Measurements from ENCODE around the gene MORC4. TPM values are rescaled to one million over a fixed set of nuclear protein-coding genes. Genes with fewer than 3 reads are reported as not detected.
A peak's percentile ranks its signal among the peaks of the same experiment; 100 is the strongest.

The MORC4 gene
- total RNA-seq, 1 experiment from 2014 or later, result 21.8 TPM

DNA sequence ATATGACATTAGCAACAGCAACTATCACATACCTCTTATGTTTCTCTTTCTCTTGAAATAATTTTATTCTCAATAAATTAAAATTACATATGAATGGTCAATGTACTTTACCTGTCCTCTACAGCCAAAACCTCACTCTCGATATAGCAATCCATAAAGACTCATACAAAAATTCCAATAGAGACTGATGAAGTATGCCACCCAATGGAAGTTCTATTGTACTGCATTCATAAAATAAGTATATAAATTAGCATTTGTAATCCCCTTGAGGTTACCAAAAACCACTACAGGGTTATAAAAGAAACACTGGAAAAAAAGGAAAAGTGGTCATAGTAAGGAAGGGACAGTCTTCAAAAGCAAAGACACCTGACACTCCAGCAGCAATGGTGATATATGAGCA, 47.0 kb downstream of the MORC4 start:
- peak; percentile 58 for DNase-seq (ENCODE audit: low spot score)

DNA sequence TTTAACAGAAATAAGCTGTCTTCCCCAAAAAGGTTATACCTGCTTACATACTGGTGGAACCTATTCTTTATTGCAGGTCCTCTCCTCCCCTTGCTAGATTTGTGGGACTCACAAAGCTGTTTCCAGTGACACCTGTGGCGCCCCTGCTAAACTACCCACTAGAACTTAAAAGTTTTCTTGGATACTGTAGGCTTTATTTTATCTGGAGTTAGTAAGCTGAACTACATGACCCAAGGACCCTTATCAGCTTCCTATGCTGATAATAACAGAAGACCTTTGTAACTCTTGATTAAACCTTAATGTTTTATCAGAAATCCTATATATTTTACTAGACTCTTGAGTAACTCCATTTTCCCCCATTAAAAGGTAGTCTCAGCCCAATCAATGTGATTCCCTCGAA, 47.5 kb downstream of the MORC4 start:
- no peak for DNase-seq (ENCODE audit: low spot score)

DNA sequence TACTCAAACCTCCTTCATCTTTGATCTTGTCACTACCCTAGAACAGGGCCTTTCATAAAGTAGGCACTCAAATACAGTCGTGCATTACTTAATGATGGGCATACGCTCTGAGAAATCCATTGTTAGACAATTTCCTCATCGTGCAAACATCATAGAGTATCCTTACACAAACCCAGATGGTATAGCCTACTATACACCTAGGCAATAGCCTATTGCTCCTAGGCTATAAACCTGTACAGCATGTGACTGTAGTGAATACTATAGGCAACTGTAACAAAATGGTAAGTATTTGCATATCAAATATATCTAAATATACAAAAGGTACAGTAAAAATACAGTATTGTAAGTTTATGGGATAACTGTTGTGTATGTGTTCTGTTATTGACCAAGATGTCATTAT, 47.9 kb downstream of the MORC4 start:
- no peak for DNase-seq (ENCODE audit: low spot score)

DNA sequence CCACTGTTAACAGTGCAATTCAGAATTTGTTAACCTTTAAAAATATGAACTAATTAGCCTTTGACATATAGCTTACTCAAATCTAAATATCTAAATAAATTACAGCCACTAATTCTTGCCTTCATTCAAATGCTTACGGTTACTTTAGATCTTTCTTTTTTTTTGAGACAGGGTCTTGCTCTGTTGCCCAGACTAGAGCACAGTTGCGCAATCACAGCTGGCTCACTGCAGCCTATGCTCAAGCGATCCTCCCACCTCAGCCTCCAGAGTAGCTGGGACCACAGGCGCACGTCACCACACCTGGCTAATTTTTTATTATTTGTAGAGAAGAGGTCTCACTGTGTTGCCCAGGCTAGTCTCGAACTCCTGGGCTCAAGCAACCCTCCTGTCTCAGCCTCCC, 48.8 kb downstream of the MORC4 start:
- no peak for DNase-seq (ENCODE audit: low spot score)

DNA sequence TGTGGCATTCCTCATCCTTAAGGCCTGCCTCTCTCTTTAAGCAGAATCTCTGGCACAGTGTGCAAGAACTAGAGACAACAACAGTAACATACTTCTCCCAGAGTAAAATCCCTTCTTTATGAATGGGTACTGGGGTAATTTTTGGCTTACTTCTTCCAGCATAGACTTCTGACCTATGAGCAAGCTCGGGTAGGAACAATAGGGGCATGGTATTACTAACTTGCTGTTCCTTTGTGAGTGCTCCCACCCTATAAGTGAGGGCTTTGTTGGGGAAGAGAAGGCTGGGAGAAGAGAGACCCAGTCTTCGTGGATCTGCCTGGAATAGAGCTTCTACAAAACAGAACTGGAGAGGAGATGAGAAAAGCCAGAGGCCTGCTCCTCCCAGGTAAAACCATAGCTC, 49.6 kb downstream of the MORC4 start:
- no peak for DNase-seq (ENCODE audit: low spot score)

DNA sequence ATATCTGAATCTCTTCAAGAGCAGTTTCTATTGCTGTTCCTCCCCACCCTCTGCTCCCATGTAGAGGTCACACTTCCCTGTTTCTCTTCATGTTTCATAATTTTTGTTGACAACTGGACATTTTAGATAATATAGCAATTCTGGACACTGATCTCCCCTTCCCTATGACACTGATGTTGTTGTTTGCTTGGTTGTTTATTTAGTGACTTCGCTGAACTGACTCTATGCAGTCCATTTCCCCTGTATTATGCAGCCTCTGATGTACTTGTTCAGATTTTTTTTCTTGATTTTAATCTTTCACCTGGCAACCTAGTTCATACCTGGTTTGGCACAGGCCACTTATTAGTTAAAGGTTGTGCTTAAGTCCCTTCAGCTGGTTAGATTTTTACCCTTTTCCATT, 50.6 kb downstream of the MORC4 start:
- DNase-seq (ENCODE audit: low spot score), result no peak

DNA sequence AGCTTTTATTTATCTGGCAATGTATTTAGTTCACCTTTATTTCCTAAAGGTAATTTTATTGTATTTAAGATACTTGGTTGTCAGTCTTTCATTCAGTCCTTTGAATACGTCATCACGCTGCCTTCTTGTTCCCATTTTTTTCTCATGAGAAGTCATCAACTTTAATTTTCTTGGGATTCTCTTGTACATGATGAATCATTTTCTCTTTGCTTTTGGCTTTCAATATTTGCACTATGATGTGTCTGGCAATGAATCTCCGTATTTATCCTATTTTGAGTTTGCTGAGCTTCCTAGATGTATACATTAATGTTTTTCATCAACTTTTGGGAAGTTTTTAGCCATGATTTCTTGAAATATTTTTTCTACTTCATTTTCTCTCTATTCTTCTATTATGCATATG, 51.4 kb downstream of the MORC4 start:
- no peak for DNase-seq (ENCODE audit: low spot score)

DNA sequence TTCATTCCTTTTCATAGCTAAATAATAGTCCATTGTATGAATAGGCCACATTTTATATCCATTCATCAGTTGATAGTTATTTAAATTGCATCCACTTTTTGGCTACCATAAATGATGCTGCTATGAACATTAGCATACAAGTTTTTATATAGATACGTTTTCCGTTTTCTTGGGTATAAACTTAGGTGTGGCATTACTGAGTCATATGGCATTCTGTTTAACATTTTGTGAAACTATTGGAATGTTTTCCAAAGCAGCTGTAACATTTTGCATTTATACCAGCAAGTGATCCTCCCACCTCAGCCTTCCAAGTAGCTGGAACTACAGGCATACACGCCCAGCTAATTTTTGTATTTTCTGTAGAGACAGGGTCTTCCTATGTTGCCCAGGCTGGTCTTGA, 53.5 kb downstream of the MORC4 start:
- DNase-seq (ENCODE audit: low spot score), result no peak

DNA sequence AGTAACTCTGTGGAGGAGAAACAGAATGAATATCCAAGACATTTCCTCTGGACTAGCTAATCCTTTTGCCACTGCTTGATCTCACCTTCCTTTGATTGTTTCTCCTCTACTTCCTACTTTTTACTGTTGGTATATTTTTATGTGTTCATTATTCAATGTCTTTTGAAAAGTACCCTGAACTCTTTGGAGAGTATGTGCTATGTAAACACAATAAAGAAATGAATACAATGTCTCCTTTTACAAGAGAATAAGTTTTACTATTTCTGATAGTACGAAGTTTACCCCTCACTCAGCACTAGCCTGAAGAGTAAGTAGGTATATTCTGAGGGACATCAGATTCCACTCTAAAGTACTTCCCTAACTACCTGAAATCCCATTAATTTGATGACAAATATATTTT, 59.9 kb downstream of the MORC4 start:
- no peak for DNase-seq (ENCODE audit: low spot score)

DNA sequence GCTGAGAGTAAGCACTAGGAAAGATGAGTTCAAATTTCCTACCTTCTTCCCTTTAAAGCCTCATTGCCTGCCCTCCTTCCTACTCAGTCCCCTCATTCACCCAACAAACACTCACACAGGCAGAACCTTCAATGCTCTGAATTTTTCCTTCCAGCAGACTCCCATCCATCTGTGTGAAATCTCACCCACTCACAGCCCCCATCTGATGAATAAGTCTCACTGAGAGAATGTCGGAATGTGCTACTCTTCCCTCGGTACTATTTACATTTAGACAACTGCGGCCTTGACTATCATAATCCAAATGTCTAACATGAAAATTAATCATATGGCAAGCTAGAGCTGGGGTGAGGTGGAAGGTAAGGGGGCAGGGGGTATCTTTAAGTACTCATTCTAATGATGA, 60.4 kb downstream of the MORC4 start:
- no peak for DNase-seq (ENCODE audit: low spot score)

DNA sequence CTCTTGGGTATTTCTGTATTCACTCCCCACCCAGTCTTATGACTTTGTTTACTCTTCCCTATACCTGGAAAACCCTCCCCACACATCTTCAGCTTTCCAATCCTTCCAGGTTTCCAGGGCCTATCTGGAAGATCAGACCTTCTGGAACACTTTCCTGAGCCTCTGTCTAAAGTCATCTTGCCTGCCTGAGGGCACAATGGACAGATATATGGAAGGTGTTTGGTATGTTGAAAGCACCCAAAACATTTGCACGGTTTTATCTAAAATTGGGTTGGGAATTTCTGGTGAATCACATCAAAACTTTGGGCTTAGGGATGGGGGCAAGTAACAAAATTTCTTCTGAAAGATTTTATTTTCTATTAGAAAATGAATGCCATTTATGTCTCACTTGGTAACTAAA, 63.8 kb downstream of the MORC4 start:
- DNase-seq (ENCODE audit: low spot score), result no peak

DNA sequence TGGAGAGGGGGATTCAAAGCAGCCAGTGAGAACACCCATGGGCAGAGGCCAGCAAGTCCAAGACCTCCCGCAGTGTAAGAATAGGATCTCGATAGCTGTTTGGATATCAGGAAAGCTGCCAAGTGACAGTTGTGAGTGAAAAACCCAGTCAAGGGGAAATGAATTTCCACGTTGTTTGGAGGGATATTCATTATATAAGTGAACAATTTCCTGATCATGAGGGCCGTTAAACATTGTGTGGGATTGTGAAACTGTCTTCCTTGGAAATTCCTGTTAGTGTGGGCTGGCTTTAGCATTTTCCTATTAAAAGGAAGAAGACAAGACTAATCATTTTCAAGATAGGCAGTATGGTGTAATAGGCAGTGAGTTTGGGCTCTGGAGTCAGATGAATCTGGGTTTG, 64.8 kb downstream of the MORC4 start:
- no peak for DNase-seq (ENCODE audit: low spot score)

DNA sequence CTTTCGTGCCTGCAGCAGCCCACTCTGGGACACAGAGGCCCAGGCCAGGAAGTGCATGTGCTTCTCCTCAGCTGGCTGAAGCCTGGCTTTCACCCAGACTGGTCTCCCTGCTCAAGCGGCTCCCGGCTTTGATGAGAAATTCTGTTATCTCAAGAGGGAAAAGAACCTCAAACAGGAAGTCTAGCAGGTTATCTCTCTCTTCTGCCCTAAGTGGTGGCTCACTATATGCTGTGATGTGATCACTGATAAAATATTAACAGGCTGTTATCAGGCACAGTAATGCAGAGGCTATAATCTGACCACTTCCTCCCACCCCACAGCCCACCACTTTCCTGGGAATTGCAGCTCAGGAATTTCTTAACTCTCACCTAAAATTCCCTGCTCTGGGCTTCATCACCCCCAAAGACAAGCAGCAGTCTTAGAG, 66.5 kb downstream of the MORC4 start:
- DNase-seq (ENCODE audit: low spot score), result peak; percentile 27

DNA sequence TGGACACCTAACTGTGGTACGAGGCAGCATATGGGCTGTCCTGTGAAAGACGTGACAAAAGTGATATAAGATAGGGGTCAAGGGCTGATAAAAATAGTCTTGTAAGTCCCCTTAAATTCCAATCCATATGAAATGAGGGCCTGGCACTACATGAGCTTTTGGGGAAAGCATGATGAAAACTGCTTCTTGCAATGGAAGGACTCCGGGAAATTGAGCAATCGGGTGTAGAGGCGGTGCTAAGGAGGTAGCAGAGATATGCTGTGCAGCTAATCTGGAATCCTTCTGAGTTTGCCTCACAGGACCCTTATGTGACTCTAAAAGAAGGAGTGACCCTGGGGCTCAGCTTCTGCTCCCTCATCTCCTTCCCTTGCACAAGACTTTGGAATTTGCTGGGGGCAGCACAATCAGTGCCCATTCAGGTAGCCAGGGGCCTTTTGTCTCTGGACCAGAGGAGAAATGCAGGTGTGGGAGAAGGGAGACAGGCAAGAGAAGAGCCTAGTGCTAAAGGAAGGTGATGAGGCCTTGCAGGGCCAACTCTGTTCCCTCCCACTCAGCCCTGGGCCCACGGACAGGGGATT, 67.0 kb downstream of the MORC4 start:
- peak; percentile 17 for DNase-seq (ENCODE audit: low spot score)

DNA sequence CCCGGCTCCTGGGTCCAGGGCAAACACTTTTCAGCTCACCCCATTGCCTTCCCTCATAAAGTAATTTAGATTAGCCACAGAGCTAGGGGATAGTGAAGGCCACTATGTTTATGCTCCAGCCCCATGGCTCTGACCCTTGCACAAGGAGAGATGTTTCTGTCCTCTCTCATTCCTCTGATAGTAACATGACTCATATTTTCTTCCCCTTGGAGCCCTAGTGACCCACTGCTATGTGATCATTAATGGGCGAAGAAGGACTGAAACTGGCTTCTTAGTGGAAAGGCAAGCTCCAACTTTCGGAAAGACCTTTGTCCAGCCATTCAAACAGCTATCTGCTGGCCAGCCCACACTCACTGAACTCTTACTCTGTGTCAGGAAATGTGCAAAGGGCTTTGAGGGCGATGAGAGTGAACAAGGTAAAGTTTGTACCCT, 67.5 kb downstream of the MORC4 start:
- peak; percentile 51 for DNase-seq (ENCODE audit: low spot score)

DNA sequence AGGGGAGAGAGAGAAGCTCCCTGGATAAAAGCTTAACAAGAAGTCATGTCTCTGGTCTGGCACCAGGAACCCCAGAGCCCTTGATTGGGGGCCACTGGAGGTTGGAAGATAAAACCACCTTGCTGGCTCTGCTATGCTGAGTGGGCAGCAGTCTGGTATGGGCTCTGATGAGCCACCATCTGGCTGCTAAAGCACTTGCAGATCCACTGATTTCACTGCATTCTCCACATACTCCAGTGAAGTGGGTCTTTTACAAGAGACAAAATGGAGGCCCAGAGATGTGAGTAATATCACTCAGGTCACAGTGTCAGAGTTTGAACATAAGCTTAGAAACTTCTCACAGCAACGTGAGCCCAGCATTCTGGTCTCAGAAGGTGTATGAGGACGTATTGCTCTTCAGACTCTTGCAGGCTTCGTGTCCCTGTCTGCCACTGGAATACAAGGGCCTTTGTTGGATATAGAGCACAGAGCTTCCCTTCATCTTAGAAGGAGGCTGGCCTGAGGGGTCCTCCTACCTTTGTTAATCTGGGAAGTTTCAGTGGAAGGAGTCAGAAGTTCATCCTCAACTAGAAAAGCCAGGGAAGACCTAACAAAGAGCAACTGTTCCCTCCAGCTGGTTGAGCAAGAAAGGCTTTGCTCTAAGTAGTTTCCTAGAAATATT, 68.1 kb downstream of the MORC4 start:
- DNase-seq (ENCODE audit: low spot score), result peak; percentile 51

DNA sequence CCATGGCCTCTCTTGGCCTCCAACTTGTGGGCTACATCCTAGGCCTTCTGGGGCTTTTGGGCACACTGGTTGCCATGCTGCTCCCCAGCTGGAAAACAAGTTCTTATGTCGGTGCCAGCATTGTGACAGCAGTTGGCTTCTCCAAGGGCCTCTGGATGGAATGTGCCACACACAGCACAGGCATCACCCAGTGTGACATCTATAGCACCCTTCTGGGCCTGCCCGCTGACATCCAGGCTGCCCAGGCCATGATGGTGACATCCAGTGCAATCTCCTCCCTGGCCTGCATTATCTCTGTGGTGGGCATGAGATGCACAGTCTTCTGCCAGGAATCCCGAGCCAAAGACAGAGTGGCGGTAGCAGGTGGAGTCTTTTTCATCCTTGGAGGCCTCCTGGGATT, 71.8 kb downstream of the MORC4 start:
- DNase-seq (ENCODE audit: low spot score), result no peak

DNA sequence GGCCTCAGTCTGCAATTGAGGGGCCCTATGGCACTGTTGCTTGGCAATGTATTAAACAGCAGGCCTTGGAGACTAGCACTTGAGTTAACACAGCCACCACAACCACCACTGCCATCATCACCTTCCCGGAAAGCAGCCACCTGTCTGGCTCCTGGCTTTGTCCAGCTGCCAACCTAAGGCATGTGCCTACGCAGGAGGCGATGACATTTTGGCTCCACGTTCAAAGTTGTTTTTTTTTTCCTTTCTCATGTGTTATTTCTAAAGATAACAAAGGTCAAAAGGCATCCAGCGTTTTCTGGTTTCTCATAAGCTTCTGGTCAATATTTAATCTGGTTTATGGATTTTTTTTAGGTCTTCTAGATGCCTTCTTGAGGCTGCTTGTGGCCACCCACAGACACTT, 72.3 kb downstream of the MORC4 start:
- DNase-seq (ENCODE audit: low spot score), result peak; percentile 60

DNA sequence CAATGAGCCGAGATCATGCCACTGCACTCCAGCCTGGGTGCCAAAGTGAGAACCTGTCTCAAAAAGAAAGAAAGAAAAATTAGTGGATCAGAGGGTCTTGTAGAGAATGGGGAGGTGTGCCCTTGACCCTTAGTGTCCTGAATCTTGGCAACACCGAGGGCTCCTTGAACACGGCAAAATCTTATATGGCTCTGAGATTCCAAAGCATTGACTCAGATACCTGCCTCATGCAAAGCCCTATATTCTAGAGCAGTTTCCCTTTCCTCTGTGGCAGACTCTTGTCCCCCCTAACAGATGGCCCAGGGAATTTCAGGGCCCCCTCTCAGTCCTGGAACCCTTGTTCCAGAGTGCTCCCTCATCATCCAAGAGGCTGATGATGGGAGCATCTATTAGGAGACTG, 73.0 kb downstream of the MORC4 start:
- DNase-seq (ENCODE audit: low spot score), result no peak

DNA sequence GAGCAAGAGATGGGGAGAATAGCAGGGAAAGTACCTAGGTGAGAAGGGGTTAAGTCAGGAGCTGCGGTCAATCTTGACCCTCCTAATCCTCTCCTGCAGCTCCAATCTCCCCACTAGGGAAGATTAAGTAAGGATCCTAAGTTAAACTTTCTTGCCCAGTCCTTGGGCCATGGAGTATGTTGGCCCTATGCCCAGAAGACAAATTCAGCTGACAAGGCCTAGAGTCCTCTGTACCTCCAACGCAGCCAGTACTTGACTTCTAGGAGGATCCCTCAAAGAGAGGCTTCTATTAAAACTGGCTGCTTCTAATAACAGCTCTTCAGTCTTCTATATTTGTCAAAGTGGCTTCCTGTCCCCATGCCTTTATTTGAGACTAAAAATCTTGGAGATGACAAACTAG, 78.4 kb downstream of the MORC4 start:
- no peak for DNase-seq (ENCODE audit: low spot score)

DNA sequence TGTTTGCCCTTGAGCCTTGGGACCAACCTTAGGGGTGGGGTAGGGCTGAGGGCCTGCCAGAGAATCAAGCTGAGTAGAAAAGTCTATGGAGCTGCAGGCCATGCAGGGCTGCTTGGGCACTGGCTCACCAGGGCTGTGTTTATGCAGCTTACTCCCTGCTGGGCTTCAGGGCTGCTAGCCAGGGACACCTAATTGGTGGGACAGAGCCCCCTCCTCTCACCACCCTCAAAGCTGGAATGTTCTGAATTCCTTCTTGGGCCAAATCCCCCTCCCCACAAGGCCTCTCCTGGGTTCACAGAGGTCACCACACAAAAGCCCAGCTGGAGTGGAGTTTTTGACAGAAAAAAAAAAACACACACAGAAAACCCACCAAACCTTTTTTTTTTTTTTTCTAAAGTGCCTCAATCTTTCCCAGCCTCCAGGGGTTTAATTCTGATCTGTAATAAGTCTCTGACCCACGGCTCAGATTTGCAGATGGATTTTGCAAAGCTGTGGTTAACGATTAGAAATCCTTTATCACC, 80.0 kb downstream of the MORC4 start, which contains the start of gene CLDN2:
Gene CLDN2 (plus strand): TSS at position 471 of the 521 bp plus-strand sequence. CDS start 7,827 bp downstream, outside the sequence.
- DNase-seq (ENCODE audit: low spot score), result no peak

DNA sequence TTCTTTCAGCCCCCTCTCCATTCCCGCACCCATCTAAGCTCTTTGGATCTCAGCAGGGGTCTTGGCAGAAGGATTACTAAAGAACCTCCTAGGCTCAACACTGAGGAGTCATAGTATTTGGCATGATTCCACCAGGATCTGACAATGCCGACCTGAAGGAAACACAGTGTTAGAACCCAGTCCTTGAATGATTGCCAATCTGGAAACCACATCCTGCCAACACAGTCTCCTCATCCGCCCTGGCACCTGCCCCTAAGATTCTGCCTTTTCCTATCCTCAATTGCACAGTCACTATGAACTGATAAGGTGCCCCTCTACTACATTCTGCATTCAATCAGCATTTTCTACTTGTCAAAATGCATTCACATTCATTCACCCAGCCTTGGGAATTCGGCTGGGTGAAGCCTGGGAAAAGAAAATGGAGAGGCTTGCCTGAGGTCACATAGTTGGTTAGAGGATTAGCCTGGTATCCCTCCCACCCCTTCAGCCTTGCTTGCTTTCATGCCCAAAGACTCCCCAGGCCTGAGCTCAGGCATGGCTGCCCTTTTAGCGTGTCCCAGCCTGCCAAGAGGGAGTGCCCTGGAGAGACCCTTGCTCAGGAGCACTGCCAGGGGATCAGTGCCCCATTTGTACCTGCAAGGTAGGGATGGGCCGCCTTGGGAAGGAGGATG, 82.0 kb downstream of the MORC4 start:
- DNase-seq (ENCODE audit: low spot score), result peak; percentile 89

DNA sequence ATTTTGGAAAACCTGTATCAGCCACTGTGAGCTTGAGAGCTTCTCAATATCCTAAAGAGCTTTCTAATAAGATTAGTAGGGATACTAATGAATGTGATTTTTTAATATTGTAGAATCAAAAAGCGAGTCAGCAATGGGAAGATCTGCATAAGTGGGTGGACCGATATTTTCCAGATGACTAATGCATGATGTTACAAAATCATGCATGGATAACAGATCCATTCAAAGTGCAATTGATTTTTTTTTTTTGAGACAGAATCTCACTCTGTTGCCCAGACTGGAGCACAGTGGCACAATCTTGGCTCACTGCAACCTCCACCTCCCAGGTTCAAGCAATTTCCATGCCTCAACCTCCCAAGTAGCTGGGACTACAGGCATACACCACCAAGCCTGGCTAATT, 87.1 kb downstream of the MORC4 start:
- no peak for DNase-seq (ENCODE audit: low spot score)

Measured in HT-29 (cell line).